SU-DHL-6 (cell line): ENCODE results near the gene PTPRN2.

Experiments
- H2AFZ ChIP-seq: fragments of 200-600 bp; sonication (generic); 2 replicates; pipeline ENCODE4 v1.6.1; 2014; ENCODE audit warnings: low read depth, mild to moderate bottlenecking, moderate library complexity, mixed read lengths, antibody characterized with exemption, low read length; ENCODE audit not compliant: severe bottlenecking
- H3F3A ChIP-seq: fragments of 200-600 bp; shearing (Covaris generic); 2 replicates; pipeline ENCODE4 v1.6.0; 2016; ENCODE audit warnings: antibody characterized with exemption, mild to moderate bottlenecking; ENCODE audit not compliant: insufficient read depth
- H3K27ac ChIP-seq: fragments of 200-600 bp; sonication (generic); 2 replicates; pipeline ENCODE4 v1.5.1; 2016; ENCODE audit warnings: low read depth, mild to moderate bottlenecking, low read length, moderate library complexity, mixed read lengths
- H3K27me3 ChIP-seq: fragments of 200-600 bp; sonication (generic), shearing (Covaris generic); 2 replicates; pipeline ENCODE4 v1.6.0; 2014; ENCODE audit warnings: mild to moderate bottlenecking, low read length
- H3K36me3 ChIP-seq: fragments of 200-600 bp; sonication (generic); 2 replicates; pipeline ENCODE4 v1.6.1; 2014; ENCODE audit warnings: mild to moderate bottlenecking, low read length, mixed read lengths
- H3K4me2 ChIP-seq: fragments of 300-600, 200-600 bp; shearing (Covaris generic), sonication (generic); 2 replicates; pipeline ENCODE4 v1.6.0; 2014; ENCODE audit warnings: low read length, low read depth, mild to moderate bottlenecking; ENCODE audit not compliant: poor library complexity, severe bottlenecking
- H3K4me3 ChIP-seq: fragments of 200-600 bp; sonication (generic); 2 replicates; pipeline ENCODE4 v1.5.1; 2014; ENCODE audit warnings: antibody characterized with exemption, low read length, mild to moderate bottlenecking, mixed read lengths; ENCODE audit not compliant: insufficient read depth, poor library complexity, severe bottlenecking
- H3K79me2 ChIP-seq: fragments of 200-600 bp; sonication (generic); 2 replicates; pipeline ENCODE4 v1.6.1; 2014; ENCODE audit warnings: mild to moderate bottlenecking, low read length, moderate library complexity; ENCODE audit not compliant: insufficient read depth
- H3K9ac ChIP-seq: fragments of 200-600 bp; sonication (generic); 2 replicates; pipeline ENCODE4 v1.7.0; 2014; ENCODE audit warnings: mild to moderate bottlenecking, low read length
- H3K9me2 ChIP-seq: fragments of 200-600 bp; sonication (generic); replicated peaks from 2 replicates; pipeline ENCODE4 v1.6.1; 2014; ENCODE audit warnings: low read length; ENCODE audit not compliant: insufficient read depth
- H3K9me3 ChIP-seq: fragments of 200-600 bp; sonication (generic); 2 replicates; pipeline ENCODE4 v1.6.1; 2014; ENCODE audit warnings: low read length, mixed read lengths; ENCODE audit not compliant: insufficient read depth
- H4K20me1 ChIP-seq: fragments of 200-600 bp; sonication (generic); 2 replicates; pipeline ENCODE4 v1.6.1; 2014; ENCODE audit warnings: low read depth, mild to moderate bottlenecking, antibody characterized with exemption, low read length, moderate library complexity, mixed read lengths
- EZH2phosphoT487 ChIP-seq: fragments of 200-600 bp; sonication (generic), shearing (Covaris generic); conservative IDR thresholded peaks from 2 replicates; pipeline ENCODE4 v1.6.1; 2018; ENCODE audit warnings: mild to moderate bottlenecking, antibody characterized with exemption, low read length, moderate library complexity, mixed read lengths
- TF ChIP-seq, protein P1 (sequence below): fragments of 200-600 bp; sonication (generic); IDR thresholded peaks from one replicate; pipeline ENCODE4 v1.5.1; 2017; ENCODE audit warnings: antibody characterized with exemption, mild to moderate bottlenecking, low read length, moderate library complexity; ENCODE audit not compliant: insufficient read depth, poor library complexity, severe bottlenecking

PTPRN2 gene

DNA sequence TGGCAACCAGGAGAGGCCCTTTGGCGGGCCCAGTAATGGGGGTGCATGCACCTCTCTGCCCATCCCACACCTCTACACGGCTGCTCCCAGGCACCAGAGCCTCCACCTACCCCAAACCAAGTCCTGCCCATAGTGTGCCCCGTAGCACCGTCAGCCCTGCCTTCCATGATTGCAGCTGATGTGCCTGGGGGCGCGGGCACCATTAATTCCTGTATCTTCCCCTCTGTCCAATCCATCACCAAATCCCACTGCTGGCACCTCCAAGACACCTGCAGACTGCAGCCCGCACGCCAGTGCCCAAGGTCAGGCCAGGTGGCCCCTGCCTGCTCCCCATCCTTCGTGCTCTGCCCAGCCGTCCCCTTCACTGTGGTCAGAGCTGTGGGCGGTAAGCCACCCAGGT, 533.0 kb downstream of the PTPRN2 start:
- Histone ChIP-seq H3K27ac (no peak overlapping the region), H3K4me3 (no peak overlapping the region), H3K4me2 (no peak overlapping the region)

GRCh38 chr7:158054081-158054480, 533.5 kb downstream of the PTPRN2 start:
- Histone ChIP-seq H3K9me2 (no peaks in the 10 kb centered on the region), H4K20me1 (no peaks in the 10 kb centered on the region), H2AFZ (no peak overlapping the region), H3K36me3 (no peaks in the 10 kb centered on the region), H3K9ac (no peak overlapping the region), H3K27me3 (no peaks in the 10 kb centered on the region), H3K4me3 (no peak overlapping the region), H3K9me3 (no peaks in the 10 kb centered on the region), H3F3A (no peaks in the 10 kb centered on the region), H3K27ac (no peak overlapping the region), H3K79me2 (no peaks in the 10 kb centered on the region), H3K4me2 (no peak overlapping the region)
- TF ChIP-seq EZH2phosphoT487, result no peak
- TF ChIP-seq, protein P1, sequence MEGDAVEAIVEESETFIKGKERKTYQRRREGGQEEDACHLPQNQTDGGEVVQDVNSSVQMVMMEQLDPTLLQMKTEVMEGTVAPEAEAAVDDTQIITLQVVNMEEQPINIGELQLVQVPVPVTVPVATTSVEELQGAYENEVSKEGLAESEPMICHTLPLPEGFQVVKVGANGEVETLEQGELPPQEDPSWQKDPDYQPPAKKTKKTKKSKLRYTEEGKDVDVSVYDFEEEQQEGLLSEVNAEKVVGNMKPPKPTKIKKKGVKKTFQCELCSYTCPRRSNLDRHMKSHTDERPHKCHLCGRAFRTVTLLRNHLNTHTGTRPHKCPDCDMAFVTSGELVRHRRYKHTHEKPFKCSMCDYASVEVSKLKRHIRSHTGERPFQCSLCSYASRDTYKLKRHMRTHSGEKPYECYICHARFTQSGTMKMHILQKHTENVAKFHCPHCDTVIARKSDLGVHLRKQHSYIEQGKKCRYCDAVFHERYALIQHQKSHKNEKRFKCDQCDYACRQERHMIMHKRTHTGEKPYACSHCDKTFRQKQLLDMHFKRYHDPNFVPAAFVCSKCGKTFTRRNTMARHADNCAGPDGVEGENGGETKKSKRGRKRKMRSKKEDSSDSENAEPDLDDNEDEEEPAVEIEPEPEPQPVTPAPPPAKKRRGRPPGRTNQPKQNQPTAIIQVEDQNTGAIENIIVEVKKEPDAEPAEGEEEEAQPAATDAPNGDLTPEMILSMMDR, result no peak

More for the DNA sequence above, 533.0 kb downstream of the PTPRN2 start:
- Histone ChIP-seq H3K27me3 (no peaks in the 10 kb centered on the region), H3K9me2 (no peaks in the 10 kb centered on the region), H2AFZ (no peak overlapping the region), H3K36me3 (no peaks in the 10 kb centered on the region), H3K9me3 (no peaks in the 10 kb centered on the region), H3K79me2 (no peaks in the 10 kb centered on the region), H4K20me1 (no peaks in the 10 kb centered on the region), H3F3A (no peaks in the 10 kb centered on the region), H3K9ac (no peak overlapping the region)
- TF ChIP-seq, protein P1, result no peak
- no peak for TF ChIP-seq EZH2phosphoT487

- no peak overlapping the region for H3K4me2 ChIP-seq
- no peaks in the 10 kb centered on the region for H3K9me3 ChIP-seq
- TF ChIP-seq EZH2phosphoT487, result no peak
- TF ChIP-seq, protein P1, result no peak
- H3K4me3 ChIP-seq, result no peak overlapping the region
- H3K79me2 ChIP-seq, result no peaks in the 10 kb centered on the region
- no peaks in the 10 kb centered on the region for H3F3A ChIP-seq
- no peaks in the 10 kb centered on the region for H3K9me2 ChIP-seq
- H2AFZ ChIP-seq, result no peak overlapping the region
- H4K20me1 ChIP-seq, result no peaks in the 10 kb centered on the region
- no peaks in the 10 kb centered on the region for H3K36me3 ChIP-seq
- H3K27ac ChIP-seq, result no peak overlapping the region
- H3K9ac ChIP-seq, result no peak overlapping the region
- H3K27me3 ChIP-seq, result no peaks in the 10 kb centered on the region
Measured at GRCh38 chr7:158053183-158053915, 534.3 kb downstream of the PTPRN2 start.
